RWPE2 (cell line): ENCODE results near the gene FMN1.

ENCODE experiments used
- ATAC-seq: fragments of 200-7000 bp; cut with Tn5 transposase; 3 replicates; pipeline ENCODE4 v1.9.1; 2021; ENCODE audit warnings: low read depth
- DNase-seq: peaks from one replicate; pipeline ENCODE4 v3.0.0-alpha.2; 2020; ENCODE audit warnings: low spot score
- H3K27ac ChIP-seq: fragments of 450-650 bp; 2 replicates; pipeline ENCODE4 v1.5.1; 2017; ENCODE audit warnings: mild to moderate bottlenecking; ENCODE audit not compliant: poor library complexity, severe bottlenecking
- H3K27me3 ChIP-seq: fragments of 250-450 bp; sonication (Bioruptor Pico); 2 replicates; pipeline ENCODE4 v1.5.1; 2021; ENCODE audit warnings: mild to moderate bottlenecking, moderate library complexity; ENCODE audit not compliant: insufficient read depth, poor library complexity, severe bottlenecking
- H3K36me3 ChIP-seq: fragments of 250-450 bp; sonication (Bioruptor Pico); 2 replicates; pipeline ENCODE4 v1.5.1; 2020; ENCODE audit warnings: low read depth, mild to moderate bottlenecking, moderate library complexity
- H3K4me1 ChIP-seq: fragments of 250-450 bp; sonication (Bioruptor Pico); 2 replicates; pipeline ENCODE4 v1.5.1; 2021; ENCODE audit warnings: mild to moderate bottlenecking, moderate library complexity; ENCODE audit not compliant: insufficient read depth, poor library complexity, severe bottlenecking
- H3K4me3 ChIP-seq: fragments of 250-450 bp; sonication (Bioruptor Pico); 2 replicates; pipeline ENCODE4 v1.5.1; 2021; ENCODE audit warnings: mild to moderate bottlenecking, moderate library complexity; ENCODE audit not compliant: severe bottlenecking
- H3K9me3 ChIP-seq: fragments of 250-450 bp; sonication (Bioruptor Pico); 2 replicates; pipeline ENCODE4 v1.5.1; 2021; ENCODE audit warnings: mild to moderate bottlenecking, moderate library complexity; ENCODE audit not compliant: severe bottlenecking
- TF ChIP-seq, protein P1 (sequence below): fragments of 450-650 bp; IDR thresholded peaks from one replicate; pipeline ENCODE4 v1.5.1; 2017; ENCODE audit warnings: mild to moderate bottlenecking, moderate library complexity; ENCODE audit not compliant: poor library complexity, severe bottlenecking

The FMN1 gene

DNA sequence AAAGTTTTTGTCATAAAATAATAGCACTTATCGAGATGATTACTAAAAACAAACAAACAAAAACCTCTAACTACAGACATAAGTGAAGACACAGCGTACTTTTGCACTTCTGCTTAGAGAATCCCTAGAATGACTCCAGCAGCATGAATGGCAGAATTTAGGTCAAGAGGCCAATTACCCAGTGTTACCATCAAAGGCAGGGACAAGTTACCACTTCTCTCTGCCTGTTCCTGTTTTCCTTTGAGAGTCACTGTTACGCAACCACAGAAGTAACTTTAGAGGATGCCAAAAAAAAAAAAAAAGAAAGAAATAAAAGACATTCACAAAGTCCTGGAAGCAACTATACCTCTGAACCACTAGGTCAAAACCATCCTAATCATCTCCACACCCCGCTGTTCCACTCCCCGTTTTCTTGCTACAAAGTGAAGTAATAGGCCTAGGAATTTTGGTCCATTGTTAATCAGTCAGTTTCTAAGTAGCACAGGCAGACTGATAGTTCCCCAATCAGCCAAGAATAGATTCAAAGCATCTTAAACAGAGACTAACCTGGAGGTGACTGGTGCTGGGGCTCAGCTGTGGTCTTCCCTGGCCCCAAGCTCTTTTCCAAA, 41.9 kb downstream of the FMN1 start:
- TF ChIP-seq, protein P1, sequence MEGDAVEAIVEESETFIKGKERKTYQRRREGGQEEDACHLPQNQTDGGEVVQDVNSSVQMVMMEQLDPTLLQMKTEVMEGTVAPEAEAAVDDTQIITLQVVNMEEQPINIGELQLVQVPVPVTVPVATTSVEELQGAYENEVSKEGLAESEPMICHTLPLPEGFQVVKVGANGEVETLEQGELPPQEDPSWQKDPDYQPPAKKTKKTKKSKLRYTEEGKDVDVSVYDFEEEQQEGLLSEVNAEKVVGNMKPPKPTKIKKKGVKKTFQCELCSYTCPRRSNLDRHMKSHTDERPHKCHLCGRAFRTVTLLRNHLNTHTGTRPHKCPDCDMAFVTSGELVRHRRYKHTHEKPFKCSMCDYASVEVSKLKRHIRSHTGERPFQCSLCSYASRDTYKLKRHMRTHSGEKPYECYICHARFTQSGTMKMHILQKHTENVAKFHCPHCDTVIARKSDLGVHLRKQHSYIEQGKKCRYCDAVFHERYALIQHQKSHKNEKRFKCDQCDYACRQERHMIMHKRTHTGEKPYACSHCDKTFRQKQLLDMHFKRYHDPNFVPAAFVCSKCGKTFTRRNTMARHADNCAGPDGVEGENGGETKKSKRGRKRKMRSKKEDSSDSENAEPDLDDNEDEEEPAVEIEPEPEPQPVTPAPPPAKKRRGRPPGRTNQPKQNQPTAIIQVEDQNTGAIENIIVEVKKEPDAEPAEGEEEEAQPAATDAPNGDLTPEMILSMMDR: no peak
- Histone ChIP-seq H3K4me1 (peaks cover 4% of the 10 kb centered on the region), H3K27ac (no peak overlapping the region), H3K36me3 (no peaks in the 10 kb centered on the region), H3K4me3 (no peak overlapping the region), H3K27me3 (no peaks in the 10 kb centered on the region), H3K9me3 (no peaks in the 10 kb centered on the region)
- peak; percentile 31; the same call in 2 of the 3 replicates for ATAC-seq
- DNase-seq: no peak

DNA sequence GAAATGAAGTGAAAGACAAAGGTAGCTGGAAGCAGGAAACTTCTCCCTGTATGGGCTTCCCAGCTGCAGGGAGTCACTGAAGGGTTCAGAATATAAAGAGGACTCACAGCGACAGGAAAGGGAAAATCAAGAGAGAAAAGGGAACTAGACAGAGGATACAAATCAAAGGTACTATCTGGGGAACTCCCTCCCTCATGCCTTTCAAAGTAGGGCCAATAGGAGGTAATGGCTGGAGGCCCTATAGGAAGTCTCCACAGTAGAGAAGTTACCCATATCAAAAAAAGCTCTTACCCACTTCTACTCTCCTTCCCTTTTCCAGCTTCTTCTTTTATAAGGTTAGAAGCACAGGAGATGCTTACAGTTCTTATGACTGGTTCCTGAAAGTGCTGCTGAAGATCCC, 43.5 kb downstream of the FMN1 start:
- Histone ChIP-seq H3K4me1 (peaks cover 4% of the 10 kb centered on the region), H3K4me3 (no peak overlapping the region), H3K27me3 (no peaks in the 10 kb centered on the region), H3K36me3 (no peaks in the 10 kb centered on the region), H3K27ac (no peak overlapping the region), H3K9me3 (no peaks in the 10 kb centered on the region)
- DNase-seq (no peak), ATAC-seq (no peak)
- TF ChIP-seq, protein P1: no peak

DNA sequence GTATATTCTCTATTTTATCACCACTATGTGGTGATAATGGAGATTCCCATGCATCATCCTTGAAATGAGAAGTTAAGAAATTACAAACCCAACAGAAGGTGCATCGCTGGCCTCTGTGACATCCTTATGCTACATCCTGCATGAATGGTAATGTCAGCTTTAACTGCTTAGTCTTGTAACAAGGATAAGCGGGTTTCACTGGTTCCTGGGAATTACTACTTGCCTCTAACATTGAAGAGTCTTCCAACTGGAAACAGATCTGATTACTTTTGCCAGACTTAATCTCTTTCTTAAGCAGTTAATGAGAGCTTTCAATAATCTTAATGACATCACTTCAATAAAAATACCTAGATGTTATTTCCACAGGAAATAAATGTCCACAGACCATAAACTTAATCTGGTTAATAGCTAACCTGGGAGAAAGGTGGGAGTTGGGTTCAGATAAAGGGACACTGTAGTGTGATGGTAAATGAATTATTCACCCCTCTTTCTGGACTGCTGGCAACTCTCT, 44.0 kb downstream of the FMN1 start:
- ATAC-seq (no peak), DNase-seq (no peak)
- H3K4me1 ChIP-seq: peaks cover 9% of the 10 kb centered on the region
- H3K4me3 ChIP-seq: no peak overlapping the region
- TF ChIP-seq, protein P1: no peak
- no peaks in the 10 kb centered on the region for H3K27me3 ChIP-seq
- H3K36me3 ChIP-seq: no peaks in the 10 kb centered on the region
- no peaks in the 10 kb centered on the region for H3K9me3 ChIP-seq
- no peak overlapping the region for H3K27ac ChIP-seq

DNA sequence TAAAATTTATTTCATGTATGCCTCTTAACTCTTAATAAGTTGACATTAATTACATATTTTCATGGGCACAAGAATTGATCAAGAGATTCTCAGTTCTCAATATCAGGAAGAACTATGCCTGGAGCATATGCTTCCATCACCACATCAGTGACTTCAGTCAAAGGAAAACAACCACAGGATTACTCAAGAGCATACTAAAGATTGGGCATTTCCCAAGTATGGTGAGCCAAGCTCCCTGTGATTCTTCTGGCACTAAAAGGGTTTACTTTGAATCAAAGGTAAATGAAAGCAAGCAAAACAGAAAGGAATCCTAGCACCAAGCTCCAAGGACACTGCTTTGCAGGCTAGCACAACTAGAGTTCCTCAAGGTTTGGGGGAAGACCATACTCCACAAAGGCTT, 44.6 kb downstream of the FMN1 start:
- Histone ChIP-seq H3K27ac (no peak overlapping the region), H3K9me3 (no peaks in the 10 kb centered on the region), H3K27me3 (no peaks in the 10 kb centered on the region), H3K4me1 (peaks cover 14% of the 10 kb centered on the region), H3K36me3 (no peaks in the 10 kb centered on the region), H3K4me3 (no peak overlapping the region)
- no peak for DNase-seq
- TF ChIP-seq, protein P1: no peak
- peak; percentile 18; the same call in 1 of the 3 replicates for ATAC-seq

DNA sequence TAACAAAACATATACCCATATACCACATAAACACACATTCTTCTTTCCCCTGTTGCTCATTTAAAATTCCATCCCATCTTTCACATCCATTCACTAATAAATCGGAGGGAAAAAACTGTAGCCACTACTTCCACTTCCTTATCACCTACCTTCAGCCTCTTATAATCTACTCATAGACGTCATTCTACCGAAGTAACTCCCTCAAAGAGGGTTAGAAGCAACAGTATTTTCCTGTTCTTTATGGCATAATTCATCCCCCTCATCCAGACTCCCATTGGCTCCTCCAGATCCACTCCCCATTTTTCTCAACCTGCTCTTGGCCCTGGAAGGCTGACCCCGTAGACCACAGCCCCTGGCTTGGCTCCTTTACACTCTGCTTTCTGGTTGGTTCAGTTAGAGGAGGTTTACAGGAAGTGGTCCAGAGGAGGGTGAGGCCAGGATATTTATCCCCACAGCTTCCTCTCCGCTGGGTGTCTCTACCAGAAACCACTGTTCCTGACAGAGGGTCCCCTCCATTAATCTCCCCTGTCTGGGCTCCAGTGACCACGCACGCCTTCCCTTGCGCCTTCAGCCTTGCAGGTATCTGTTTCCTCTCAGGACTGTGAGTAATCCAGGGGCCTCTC, 46.3 kb downstream of the FMN1 start:
- no peak overlapping the region for H3K27ac ChIP-seq
- no peak for DNase-seq
- H3K4me1 ChIP-seq: peaks cover 14% of the 10 kb centered on the region

More for the DNA sequence above, 46.3 kb downstream of the FMN1 start:
- Histone ChIP-seq H3K36me3 (no peaks in the 10 kb centered on the region), H3K4me3 (no peak overlapping the region), H3K27me3 (no peaks in the 10 kb centered on the region), H3K9me3 (no peaks in the 10 kb centered on the region)
- TF ChIP-seq, protein P1: no peak
- ATAC-seq: no peak
